NB4 (cell line): ENCODE results near the gene SHF.

Source experiments
- CTCF ChIP-seq: IDR thresholded peaks from one replicate; pipeline ENCODE4 v1.5.1; 2012; ENCODE audit warnings: low read depth, low read length
- MAX ChIP-seq: IDR thresholded peaks from 2 replicates; pipeline ENCODE4 v1.6.1; 2011; ENCODE audit warnings: low read depth, low read length
- POLR2A ChIP-seq: IDR thresholded peaks from 2 replicates; pipeline ENCODE4 v1.6.1; 2011; ENCODE audit warnings: mild to moderate bottlenecking; ENCODE audit not compliant: insufficient read length; ENCODE audit errors: extremely low read depth

DNA sequence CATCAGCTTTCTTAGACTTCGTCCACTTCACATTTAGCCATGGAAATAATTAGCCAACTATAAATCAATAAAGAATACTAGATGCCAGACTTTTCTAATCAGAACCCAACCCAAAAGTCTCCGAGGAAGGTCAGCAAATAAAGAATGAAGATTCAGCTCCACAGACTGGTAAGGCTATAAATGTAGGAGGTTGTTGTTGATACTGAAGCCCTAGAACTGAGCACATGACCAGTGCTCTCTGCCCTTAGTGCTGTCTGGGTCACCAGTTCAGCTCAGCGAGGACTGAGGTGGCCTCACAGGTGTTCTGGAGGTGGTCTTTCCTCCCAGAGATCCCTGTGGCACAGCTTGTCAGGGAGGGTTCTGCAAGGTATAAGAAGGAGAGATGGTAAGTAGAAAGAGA is 43.4 kb upstream of the SHF start:
- no peak for TF ChIP-seq CTCF
- TF ChIP-seq POLR2A: no peak
- TF ChIP-seq MAX: no peak
